Caco-2 (cell line): ENCODE results near the gene TIMP2. TPM values are rescaled to one million over a fixed set of nuclear protein-coding genes. Genes with fewer than 3 reads are reported as not detected.

Source experiments
- BruUV-seq: library from RNA; stranded (reverse); fragments of 400-500 nt; replicated peaks from 2 replicates; lab custom pipeline; 2021; lab: Mats Ljungman, UMichigan
- CTCF ChIA-PET: fragments of 300-600 bp; sonication (Branson Sonifier 250); formaldehyde crosslinking; loops from one replicate; lab custom pipeline; 2022; ENCODE audit warnings: antibody characterized with exemption; lab: Charles Lee
- POLR2A ChIA-PET: fragments of 300-600 bp; sonication (Branson Sonifier 250); formaldehyde crosslinking; loops from one replicate; lab custom pipeline; 2022; ENCODE audit warnings: antibody characterized with exemption; lab: Charles Lee
- DNase-seq, 2 experiments: peaks; one replicate each; pipeline versions ENCODE4 v3.0.0 to v3.0.0-alpha.2; 2020 to 2022
- H3K27me3 ChIP-seq: replicated peaks from 2 replicates; pipeline ENCODE4 v1.6.0; 2011; ENCODE audit warnings: low read length; ENCODE audit not compliant: control insufficient read depth, insufficient read depth
- H3K36me3 ChIP-seq: 2 replicates; pipeline ENCODE4 v1.5.1; 2011; ENCODE audit warnings: low read length; ENCODE audit not compliant: control insufficient read depth, insufficient read depth
- H3K4me1 ChIP-seq: fragments of 250-450 bp; sonication (Bioruptor Pico); 2 replicates; pipeline ENCODE4 v1.5.1; 2020; ENCODE audit warnings: mild to moderate bottlenecking
- H3K4me3 ChIP-seq: 2 replicates; pipeline ENCODE4 v1.5.1; 2011; ENCODE audit warnings: low read depth, mild to moderate bottlenecking, control low read depth, low read length
- H3K9me3 ChIP-seq: fragments of 250-450 bp; sonication (Bioruptor Pico); 2 replicates; pipeline ENCODE4 v1.5.1; 2020; ENCODE audit warnings: mild to moderate bottlenecking, moderate library complexity
- H3K27ac Mint-ChIP-seq: one replicate; pipeline ENCODE4 v1.8.0; 2022; ENCODE audit warnings: mixed read lengths; ENCODE audit not compliant: unreplicated experiment
- H3K27me3 Mint-ChIP-seq: one replicate; pipeline ENCODE4 v1.8.0; 2022; ENCODE audit warnings: mixed read lengths; ENCODE audit not compliant: insufficient read depth, unreplicated experiment
- H3K36me3 Mint-ChIP-seq: one replicate; pipeline ENCODE4 v1.8.0; 2022; ENCODE audit warnings: mild to moderate bottlenecking, mixed read lengths; ENCODE audit not compliant: insufficient read depth, unreplicated experiment
- H3K4me1 Mint-ChIP-seq: one replicate; pipeline ENCODE4 v1.8.0; 2022; ENCODE audit warnings: low read depth, mixed read lengths; ENCODE audit not compliant: unreplicated experiment
- H3K4me3 Mint-ChIP-seq: one replicate; pipeline ENCODE4 v1.8.0; 2022; ENCODE audit warnings: mild to moderate bottlenecking, moderate library complexity, mixed read lengths; ENCODE audit not compliant: unreplicated experiment
- H3K9me3 Mint-ChIP-seq: one replicate; pipeline ENCODE4 v1.8.0; 2022; ENCODE audit warnings: mixed read lengths; ENCODE audit not compliant: unreplicated experiment
- CTCF ChIP-seq, 2 experiments: fragments of 200-600 bp in 1 of 2; IDR thresholded peaks; 1 replicate in 1 of 2; 2 replicates in 1 of 2; pipeline versions ENCODE4 v1.5.1 to v1.8.0; 2011 to 2022; ENCODE audit warnings: antibody characterized with exemption in 1 of 2, control low read depth in 1 of 2, inconsistent platforms in 1 of 2, low read depth in 1 of 2, low read length in 1 of 2, mild to moderate bottlenecking in 1 of 2, moderate library complexity in 1 of 2; ENCODE audit not compliant: insufficient read depth in 1 of 2, severe bottlenecking in 1 of 2, unreplicated experiment in 1 of 2
- intact Hi-C: fragments of 100-400 bp; cut with micrococcal nuclease; formaldehyde crosslinking; loops from one replicate; pipeline ENCODE4 v1.10.0; 2022; ENCODE audit not compliant: unreplicated experiment
- total RNA-seq: library from RNA; stranded (reverse); gene quantifications from 2 replicates; pipeline ENCODE4 v1.2.3, GENCODE V29; 2022

Gene TIMP2
- total RNA-seq, 1 experiment from 2014 or later = 70.1 TPM

GRCh38 chr17:78970834-78971755, 45.9 kb upstream of the TIMP2 start:
- BruUV-seq = TSS peak; percentile 48
- Mint-ChIP-seq H3K36me3 (peaks cover 9% of the 10 kb centered on the region), H3K4me1 (peaks cover 24% of the 10 kb centered on the region), H3K4me3 (no peak overlapping the region), H3K27me3 (no peaks in the 10 kb centered on the region), H3K27ac (peak overlapping the region; percentile 87), H3K9me3 (no peaks in the 10 kb centered on the region)
- ChIA-PET POLR2A (interaction anchor here (1.0 to 1.2 kb wide), 2 partner anchors 48 to 130 kb away, joined by 3 read pairs; no protein-coding TSS in a partner anchor), CTCF (interaction anchor here (0.6 to 3.6 kb wide), 13 partner anchors 9 to 1005 kb away, joined by 3 to 41 read pairs (median 4); partner anchors contain the start of gene CANT1)
- peak; percentile 86 for DNase-seq
- H3K36me3 ChIP-seq = no peaks in the 10 kb centered on the region
- no peak overlapping the region for H3K4me3 ChIP-seq
- peak; percentile 87 to 95 for TF ChIP-seq CTCF (IDR thresholded peaks at IDR 0.05; ENCODE audit: insufficient read depth in 1 of 2, low read depth in 1 of 2, low read length in 1 of 2, severe bottlenecking in 1 of 2, unreplicated experiment in 1 of 2)
- intact Hi-C loops = loop anchor here (1.0 kb wide), 1 partner anchor 106 kb away; no protein-coding TSS in a partner anchor
- no peaks in the 10 kb centered on the region for H3K9me3 ChIP-seq
- peaks cover 42% of the 10 kb centered on the region for H3K4me1 ChIP-seq
- H3K27me3 ChIP-seq = no peaks in the 10 kb centered on the region

DNA sequence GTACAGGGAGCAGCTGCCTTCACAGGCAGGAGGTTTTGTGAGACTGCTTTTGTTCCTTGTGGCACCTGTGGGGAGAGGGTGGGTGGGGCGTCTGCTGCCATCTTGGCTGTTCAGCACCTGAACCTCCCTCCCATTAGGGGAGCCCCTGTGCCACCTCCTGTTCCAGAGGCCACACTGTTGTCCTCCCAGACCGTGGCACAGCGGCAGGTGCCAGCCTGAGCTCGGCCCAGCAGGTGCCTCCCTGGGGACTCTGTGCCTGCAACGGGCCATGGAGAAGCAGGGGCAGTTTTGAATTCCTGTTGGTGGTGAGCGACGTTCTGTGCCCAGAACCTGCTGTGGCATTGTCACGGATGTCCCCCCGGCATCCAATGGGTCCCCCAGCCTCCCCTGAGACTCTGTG, 44.7 kb upstream of the TIMP2 start:
- Histone ChIP-seq H3K4me1 (peaks cover 32% of the 10 kb centered on the region), H3K4me3 (no peak overlapping the region), H3K36me3 (no peaks in the 10 kb centered on the region), H3K9me3 (no peaks in the 10 kb centered on the region), H3K27me3 (no peaks in the 10 kb centered on the region)
- TF ChIP-seq CTCF (IDR thresholded peaks at IDR 0.05; ENCODE audit: insufficient read depth in 1 of 2, low read depth in 1 of 2, low read length in 1 of 2, severe bottlenecking in 1 of 2, unreplicated experiment in 1 of 2) = no peak
- H3K27me3 Mint-ChIP-seq = no peaks in the 10 kb centered on the region
- ChIA-PET CTCF (no interaction called here), POLR2A (no interaction called here)
- intact Hi-C loops = no loop called here
- no peak for DNase-seq
- peaks cover 24% of the 10 kb centered on the region for H3K4me1 Mint-ChIP-seq
- H3K4me3 Mint-ChIP-seq = no peak overlapping the region
- H3K9me3 Mint-ChIP-seq = no peaks in the 10 kb centered on the region
- H3K36me3 Mint-ChIP-seq = peaks cover 9% of the 10 kb centered on the region
- no TSS peak for BruUV-seq
- H3K27ac Mint-ChIP-seq = no peak overlapping the region

- CTCF ChIA-PET = interaction anchor here (1.9 kb wide), 1 partner anchor 102 kb away, joined by 7 read pairs; no protein-coding TSS in a partner anchor
- TF ChIP-seq CTCF (IDR thresholded peaks at IDR 0.05; ENCODE audit: insufficient read depth in 1 of 2, low read depth in 1 of 2, low read length in 1 of 2, severe bottlenecking in 1 of 2, unreplicated experiment in 1 of 2) = no peak
- Mint-ChIP-seq H3K4me3 (no peak overlapping the region), H3K27ac (peak overlapping the region; percentile 70), H3K36me3 (peaks cover 9% of the 10 kb centered on the region), H3K4me1 (peaks cover 24% of the 10 kb centered on the region), H3K9me3 (no peaks in the 10 kb centered on the region), H3K27me3 (no peaks in the 10 kb centered on the region)
- H3K27me3 ChIP-seq = no peaks in the 10 kb centered on the region
- DNase-seq = no peak
- H3K4me1 ChIP-seq = peaks cover 24% of the 10 kb centered on the region
- intact Hi-C loops = no loop called here
- POLR2A ChIA-PET = no interaction called here
- H3K4me3 ChIP-seq = no peak overlapping the region
- BruUV-seq = no TSS peak
- no peaks in the 10 kb centered on the region for H3K36me3 ChIP-seq
- no peaks in the 10 kb centered on the region for H3K9me3 ChIP-seq
Measured at GRCh38 chr17:78967782-78968362, 42.7 kb upstream of the TIMP2 start.
